ENCODE measurements around the gene PSMA2. TPM values are rescaled to one million over a fixed set of nuclear protein-coding genes. Genes with fewer than 3 reads are reported as not detected.

PSMA2 gene
- total and polyA plus RNA-seq, 2 donors (not counting 1 experiment from before 2014, with no cell fraction given) = 27.2 to 161 TPM

GRCh38 chr7:42880392-42880791, 51.6 kb downstream of the PSMA2 start:
- Histone ChIP-seq H3K4me2 (ENCODE audit: extremely low read depth, insufficient read depth, low read length) (no peak overlapping the region), H2AFZ (ENCODE audit: low read length) (no peak overlapping the region), H3K27me3 (ENCODE audit: control insufficient read depth, insufficient read depth, low read length) (no peaks in the 10 kb centered on the region), H4K20me1 (ENCODE audit: control insufficient read depth, extremely low read depth, insufficient read depth, low read length) (no peaks in the 10 kb centered on the region), H3K4me1 (ENCODE audit: control insufficient read depth, extremely low read depth, insufficient read depth, low read length) (no peaks in the 10 kb centered on the region), H3K79me2 (ENCODE audit: control insufficient read depth, insufficient read depth, low read length) (no peaks in the 10 kb centered on the region), H3K36me3 (ENCODE audit: control insufficient read depth, insufficient read depth, low read length) (no peaks in the 10 kb centered on the region), H3K9ac (ENCODE audit: insufficient read depth, low read length) (no peak overlapping the region), H3K4me3 (replicated peaks in 1 of 4; ENCODE audit: control extremely low read depth in 1 of 4, insufficient read depth in 1 of 4, low read depth in 3 of 4, low read length in 4 of 4) (no peak overlapping the region), H3K9me3 (ENCODE audit: control insufficient read depth, insufficient read depth, low read depth, low read length) (no peaks in the 10 kb centered on the region), H3K27ac (ENCODE audit: insufficient read depth, low read length) (no peak overlapping the region)
- DNase-seq (ENCODE audit: low read depth in 2 of 2) = peak in 1 of 2 donors; percentile 65
- no peak for TF ChIP-seq EZH2 (IDR thresholded peaks at IDR 0.05; ENCODE audit: low read length, missing control alignments)
- TF ChIP-seq CTCF (conservative IDR thresholded peaks at IDR 0.05 in 1 of 2, IDR thresholded peaks at IDR 0.05 in 1 of 2; ENCODE audit: low read depth in 1 of 2, low read length in 2 of 2) = no peak

DNA sequence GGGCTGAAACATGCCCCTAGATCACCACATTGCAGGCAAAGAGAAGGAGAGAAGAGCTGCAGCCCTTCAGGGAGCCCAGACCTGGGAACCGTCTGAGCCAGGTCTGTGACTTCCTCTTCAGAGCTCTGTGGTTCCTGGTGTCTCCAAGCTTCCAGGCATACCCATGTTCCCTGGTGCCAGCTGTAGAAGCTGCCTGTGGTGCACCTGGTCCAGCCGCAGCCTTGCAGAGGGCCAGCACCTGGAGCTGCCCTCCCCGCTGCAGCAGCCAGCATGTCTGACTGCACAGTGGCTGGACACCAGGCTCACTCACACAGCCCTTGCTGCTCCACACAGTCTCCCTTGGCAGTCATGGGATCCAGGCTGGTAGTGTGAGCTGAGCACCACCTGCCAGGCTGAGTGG, 53.7 kb downstream of the PSMA2 start:
- no peaks in the 10 kb centered on the region for H3K36me3 ChIP-seq (ENCODE audit: control insufficient read depth, insufficient read depth, low read length)
- no peaks in the 10 kb centered on the region for H3K4me1 ChIP-seq (ENCODE audit: control insufficient read depth, extremely low read depth, insufficient read depth, low read length)
- DNase-seq (ENCODE audit: low read depth in 2 of 2) = no peak
- no peaks in the 10 kb centered on the region for H3K79me2 ChIP-seq (ENCODE audit: control insufficient read depth, insufficient read depth, low read length)
- H3K27ac ChIP-seq (ENCODE audit: insufficient read depth, low read length) = no peak overlapping the region
- H3K9me3 ChIP-seq (ENCODE audit: control insufficient read depth, insufficient read depth, low read depth, low read length) = no peaks in the 10 kb centered on the region
- no peak overlapping the region for H3K4me2 ChIP-seq (ENCODE audit: extremely low read depth, insufficient read depth, low read length)
- no peaks in the 10 kb centered on the region for H3K27me3 ChIP-seq (ENCODE audit: control insufficient read depth, insufficient read depth, low read length)
- TF ChIP-seq CTCF (conservative IDR thresholded peaks at IDR 0.05 in 1 of 2, IDR thresholded peaks at IDR 0.05 in 1 of 2; ENCODE audit: low read depth in 1 of 2, low read length in 2 of 2) = no peak
- TF ChIP-seq EZH2 (IDR thresholded peaks at IDR 0.05; ENCODE audit: low read length, missing control alignments) = no peak
- no peak overlapping the region for H2AFZ ChIP-seq (ENCODE audit: low read length)
- no peak overlapping the region for H3K9ac ChIP-seq (ENCODE audit: insufficient read depth, low read length)
- H4K20me1 ChIP-seq (ENCODE audit: control insufficient read depth, extremely low read depth, insufficient read depth, low read length) = no peaks in the 10 kb centered on the region
- no peak overlapping the region for H3K4me3 ChIP-seq (replicated peaks in 1 of 4; ENCODE audit: control extremely low read depth in 1 of 4, insufficient read depth in 1 of 4, low read depth in 3 of 4, low read length in 4 of 4)

DNA sequence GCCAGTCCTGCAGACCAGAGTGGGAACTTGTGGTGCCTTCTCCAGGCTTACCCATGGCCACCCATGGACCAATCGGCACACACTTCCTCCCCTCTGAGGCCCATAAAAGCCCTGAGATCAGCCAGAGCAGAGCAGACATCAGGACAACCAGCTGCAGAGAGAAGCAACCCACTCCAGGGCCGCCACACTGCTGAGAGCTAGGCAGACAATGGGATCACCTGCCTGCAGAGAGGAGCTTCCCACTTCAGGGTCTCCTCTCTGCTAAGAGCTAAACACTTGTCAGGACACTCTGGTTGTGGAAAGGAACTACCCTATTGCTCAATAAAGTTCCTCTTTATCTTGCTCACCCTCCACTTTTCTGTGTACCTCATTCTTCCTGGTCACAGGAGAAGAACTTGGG, 54.1 kb downstream of the PSMA2 start:
- Histone ChIP-seq H3K27me3 (ENCODE audit: control insufficient read depth, insufficient read depth, low read length) (no peaks in the 10 kb centered on the region), H3K4me1 (ENCODE audit: control insufficient read depth, extremely low read depth, insufficient read depth, low read length) (no peaks in the 10 kb centered on the region)
- no peak for TF ChIP-seq CTCF (conservative IDR thresholded peaks at IDR 0.05 in 1 of 2, IDR thresholded peaks at IDR 0.05 in 1 of 2; ENCODE audit: low read depth in 1 of 2, low read length in 2 of 2)
- TF ChIP-seq EZH2 (IDR thresholded peaks at IDR 0.05; ENCODE audit: low read length, missing control alignments) = no peak

More for the DNA sequence above, 54.1 kb downstream of the PSMA2 start:
- no peak overlapping the region for H3K4me2 ChIP-seq (ENCODE audit: extremely low read depth, insufficient read depth, low read length)
- H3K4me3 ChIP-seq (replicated peaks in 1 of 4; ENCODE audit: control extremely low read depth in 1 of 4, insufficient read depth in 1 of 4, low read depth in 3 of 4, low read length in 4 of 4) = no peak overlapping the region
- H3K79me2 ChIP-seq (ENCODE audit: control insufficient read depth, insufficient read depth, low read length) = no peaks in the 10 kb centered on the region
- H3K27ac ChIP-seq (ENCODE audit: insufficient read depth, low read length) = no peak overlapping the region
- H3K9me3 ChIP-seq (ENCODE audit: control insufficient read depth, insufficient read depth, low read depth, low read length) = no peaks in the 10 kb centered on the region
- H2AFZ ChIP-seq (ENCODE audit: low read length) = no peak overlapping the region
- no peak for DNase-seq (ENCODE audit: low read depth in 2 of 2)
- no peaks in the 10 kb centered on the region for H3K36me3 ChIP-seq (ENCODE audit: control insufficient read depth, insufficient read depth, low read length)
- no peaks in the 10 kb centered on the region for H4K20me1 ChIP-seq (ENCODE audit: control insufficient read depth, extremely low read depth, insufficient read depth, low read length)
- H3K9ac ChIP-seq (ENCODE audit: insufficient read depth, low read length) = no peak overlapping the region

All from fibroblast of lung (primary cell).